Activated T-helper 1 cell treated with Interleukin-2 at 50 U/mL for 16 hours (primary cell): Measurements from ENCODE around the gene CDK11A.
"Not testable (repeated sequence)": the region's sequence is repeated elsewhere in the genome, so short reads cannot be mapped to it uniquely, and the experiment has no call there.

Experiments used
- DNase-seq: peaks from one replicate; pipeline ENCODE4 v3.0.0-alpha.2; 2020; ENCODE audit warnings: low read depth

CDK11A gene

DNA sequence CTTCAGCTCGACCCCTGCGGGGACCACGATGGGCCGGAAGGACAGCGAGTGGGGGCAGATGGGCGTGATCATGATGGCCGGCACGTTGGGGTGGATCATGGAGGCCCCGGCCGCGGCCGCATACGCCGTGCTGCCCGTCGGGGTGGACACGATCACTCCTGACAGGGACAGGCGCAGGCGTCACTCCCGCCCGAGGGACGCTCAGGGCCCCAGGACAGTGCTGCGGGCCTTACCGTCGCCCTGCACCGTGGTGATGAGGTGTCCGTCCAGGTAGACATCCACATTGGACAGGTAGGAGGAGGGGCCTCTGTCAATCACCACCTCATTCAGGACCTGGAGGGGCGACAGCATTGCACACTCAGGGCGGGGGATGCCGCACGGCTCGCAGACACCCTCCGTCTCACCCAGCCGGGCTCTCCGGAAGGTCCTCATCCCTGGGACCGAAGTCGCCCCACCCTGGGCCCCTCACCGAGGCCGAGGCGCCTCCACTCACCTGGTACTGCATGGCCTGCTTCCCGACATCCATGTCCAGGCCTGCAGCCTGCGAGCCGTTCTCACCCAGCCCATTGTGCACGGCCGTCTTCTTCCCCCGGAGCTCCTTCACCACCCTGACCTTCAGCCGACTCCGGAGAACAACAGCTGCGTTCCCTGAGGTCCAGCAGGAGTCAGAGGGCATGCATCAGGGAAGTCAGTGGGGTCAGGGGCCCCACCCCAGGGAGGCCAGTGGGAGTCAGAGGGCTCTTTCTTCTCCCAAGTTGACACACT, 30.1 kb upstream of the CDK11A start:
- no peak for DNase-seq

GRCh38 chr1:1753607-1754005, 29.4 kb upstream of the CDK11A start:
- no peak for DNase-seq

- DNase-seq: no peak
Measured at GRCh38 chr1:1752636-1753606, 28.8 kb upstream of the CDK11A start.

GRCh38 chr1:1752190-1752589, 28.0 kb upstream of the CDK11A start:
- no peak for DNase-seq

DNA sequence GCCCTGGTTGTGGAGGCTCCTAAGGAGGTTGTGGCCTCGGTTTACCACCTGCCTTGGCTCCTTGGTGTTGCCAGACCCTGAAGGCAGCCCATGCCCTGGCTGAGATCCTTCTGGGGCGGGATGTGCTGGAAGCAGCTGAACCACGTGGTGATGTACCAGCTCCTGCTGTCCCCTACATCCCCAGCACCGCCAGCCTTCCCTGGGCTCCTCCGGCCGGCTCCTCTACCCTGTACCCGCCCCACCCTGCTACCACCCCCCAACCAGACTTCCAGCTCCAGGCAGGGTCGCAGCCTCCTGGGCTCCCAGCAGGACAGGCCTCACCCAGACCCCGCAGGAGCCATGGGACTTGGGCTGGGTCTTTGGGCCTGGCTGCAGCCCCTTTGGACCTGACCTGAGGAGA, 25.8 kb upstream of the CDK11A start:
- not testable (repeated sequence) for DNase-seq

DNA sequence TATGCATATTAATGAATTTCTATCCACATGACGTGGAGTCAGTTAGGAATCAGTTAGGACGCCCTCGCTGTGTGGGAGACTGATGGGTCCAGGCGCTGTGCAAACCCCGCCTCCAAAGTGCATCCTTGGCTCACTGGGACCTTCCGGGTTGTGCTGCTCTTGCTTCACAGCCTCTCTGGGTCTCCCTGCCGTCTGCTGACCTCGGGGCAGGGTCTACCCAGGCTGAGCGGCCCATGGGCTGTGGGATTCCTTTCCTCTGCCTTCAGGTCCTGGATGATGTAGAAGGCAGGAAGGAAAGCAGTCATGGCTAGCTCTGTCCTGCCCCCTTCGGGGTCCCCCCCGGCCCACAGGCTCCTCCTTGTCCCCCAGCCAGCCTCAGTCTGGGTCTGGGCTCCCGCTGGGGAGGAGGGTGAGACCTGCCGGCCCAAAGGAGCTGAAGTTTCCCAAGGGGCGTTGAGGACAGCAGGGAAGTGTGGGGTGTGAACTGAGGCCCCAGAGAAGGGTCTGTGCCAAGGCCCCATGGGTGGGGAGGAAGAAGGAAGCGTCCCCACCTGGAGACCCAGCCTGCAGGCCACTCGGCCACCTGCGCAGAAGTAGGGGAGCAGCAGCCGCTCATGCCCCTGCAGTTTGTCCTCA, 24.6 kb upstream of the CDK11A start:
- no peak for DNase-seq

DNA sequence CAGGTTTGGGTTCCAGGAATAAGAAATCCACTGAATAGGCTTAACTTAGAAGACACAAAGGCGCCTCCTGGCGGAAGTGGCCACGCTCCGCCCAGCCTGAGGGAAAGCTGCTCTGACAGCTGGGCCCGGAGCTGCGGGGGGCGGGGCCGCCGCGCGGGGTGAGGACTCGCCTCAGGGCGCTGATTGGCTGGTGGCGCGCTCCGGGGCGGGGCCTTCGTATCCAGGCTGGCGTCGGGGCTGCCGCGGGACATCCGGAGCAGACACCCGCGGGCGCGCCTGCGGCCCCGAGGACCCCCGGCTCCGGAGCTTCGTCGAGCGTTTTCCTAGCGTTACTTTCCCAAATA, 22.4 kb upstream of the CDK11A start:
- DNase-seq: not testable (repeated sequence)

DNA sequence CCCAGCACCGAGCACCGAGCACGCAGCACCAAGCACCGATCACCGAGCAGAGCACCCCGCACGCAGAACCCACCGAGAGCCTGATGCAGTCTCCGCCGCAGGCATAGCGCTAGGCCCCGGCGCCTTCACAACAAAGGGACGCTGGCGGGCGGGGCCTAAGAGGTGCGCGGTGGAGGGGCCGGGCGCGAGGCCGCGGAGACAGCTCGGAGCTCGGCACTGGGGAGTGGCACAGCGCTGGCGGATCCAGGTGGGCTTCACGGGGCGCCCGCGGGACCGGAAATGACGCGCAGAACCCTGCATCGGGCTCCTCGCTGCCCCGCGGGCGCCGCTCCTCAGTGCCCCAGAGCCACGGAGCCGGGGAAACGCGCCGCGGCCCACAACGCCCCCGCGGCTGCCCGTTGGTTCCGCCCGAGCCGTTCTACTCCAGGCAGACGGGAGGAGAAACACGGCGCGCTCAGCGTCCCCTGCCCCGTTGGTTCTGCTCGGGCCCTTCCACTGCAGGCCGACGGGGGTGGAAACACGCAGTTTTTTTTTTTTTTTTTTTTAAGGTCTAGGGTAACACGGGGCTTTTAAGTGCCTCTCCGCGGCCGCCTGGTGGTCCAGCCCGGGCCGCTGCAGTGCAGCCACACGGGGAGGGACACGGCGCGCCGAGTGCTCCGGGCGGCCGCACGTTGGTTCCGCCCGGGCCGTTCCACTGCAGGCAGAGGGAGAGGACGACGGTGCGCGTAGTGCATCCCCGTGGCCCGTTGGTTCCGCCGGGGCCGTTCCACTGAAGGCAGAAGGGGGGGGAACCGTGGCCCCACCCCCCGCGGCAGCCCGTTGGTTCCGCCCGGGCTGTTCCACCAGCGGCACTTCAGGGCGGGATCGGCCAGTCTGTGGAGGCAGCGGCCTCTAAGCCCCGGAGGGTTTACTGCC, 21.8 kb upstream of the CDK11A start:
- peak; percentile 75 for DNase-seq

- not testable (repeated sequence) for DNase-seq
Measured at GRCh38 chr1:1742529-1742928, 18.4 kb upstream of the CDK11A start.

- DNase-seq: not testable (repeated sequence)
Measured at GRCh38 chr1:1741013-1741412, 16.9 kb upstream of the CDK11A start.

GRCh38 chr1:1738799-1739337, 14.7 kb upstream of the CDK11A start:
- not testable (repeated sequence) for DNase-seq

- DNase-seq: not testable (repeated sequence)
Measured at GRCh38 chr1:1737675-1738590, 13.8 kb upstream of the CDK11A start.

DNA sequence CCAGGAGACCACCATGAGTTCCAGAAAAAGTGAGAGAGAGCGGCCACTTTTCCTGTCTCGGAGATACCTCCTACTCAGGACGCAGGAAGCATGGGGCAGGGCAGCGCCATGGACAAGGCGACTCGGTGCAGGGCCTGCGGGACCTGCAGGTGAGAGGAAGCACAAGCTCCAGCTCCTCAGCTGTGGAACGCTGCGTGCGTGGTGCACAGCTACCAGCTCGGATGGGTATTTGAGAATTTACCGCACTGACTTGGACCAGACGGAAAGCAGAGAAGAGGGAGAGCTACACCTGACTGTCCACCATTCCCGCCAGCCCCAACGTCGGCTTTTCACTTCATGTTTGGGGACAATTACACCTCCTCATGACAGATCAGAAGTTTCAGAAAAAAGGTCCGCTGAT, 8.2 kb upstream of the CDK11A start:
- DNase-seq: no peak

- no peak for DNase-seq
Measured at GRCh38 chr1:1730870-1731269, 6.7 kb upstream of the CDK11A start.

GRCh38 chr1:1730230-1730629, 6.1 kb upstream of the CDK11A start:
- not testable (repeated sequence) for DNase-seq

DNA sequence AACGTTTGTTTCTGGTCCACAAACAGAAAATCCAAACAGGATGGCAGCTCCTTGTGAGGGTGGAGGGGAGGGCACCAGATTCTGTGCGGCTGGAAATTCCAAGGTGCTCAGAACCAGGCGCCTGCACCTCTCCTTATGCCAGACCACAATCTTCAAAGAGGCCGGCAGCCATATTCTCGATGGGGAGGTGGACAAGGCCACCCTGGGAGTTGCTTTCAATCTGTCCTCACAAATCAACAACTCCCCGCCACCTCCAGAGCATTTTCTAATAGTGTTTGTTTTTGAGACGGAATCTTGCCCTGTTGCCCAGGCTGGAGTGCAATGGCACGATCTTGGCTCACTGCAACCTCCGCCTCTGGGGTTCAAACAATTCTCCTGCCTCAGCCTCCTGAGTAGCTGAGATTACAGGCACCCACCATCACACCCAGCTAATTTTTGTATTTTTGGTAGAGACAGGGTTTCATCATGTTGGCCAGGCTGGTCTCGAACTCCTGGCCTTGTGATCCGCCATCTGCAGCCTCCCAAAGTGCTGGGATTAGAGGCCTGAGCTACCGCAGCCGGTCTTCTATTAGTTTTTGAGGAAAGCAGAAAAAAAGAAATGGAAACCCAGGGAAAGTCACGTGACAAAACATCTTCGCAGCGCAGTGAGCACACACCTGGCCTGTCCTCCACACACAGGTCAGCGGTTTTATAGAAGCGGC, 5.1 kb upstream of the CDK11A start:
- DNase-seq: not testable (repeated sequence)

DNA sequence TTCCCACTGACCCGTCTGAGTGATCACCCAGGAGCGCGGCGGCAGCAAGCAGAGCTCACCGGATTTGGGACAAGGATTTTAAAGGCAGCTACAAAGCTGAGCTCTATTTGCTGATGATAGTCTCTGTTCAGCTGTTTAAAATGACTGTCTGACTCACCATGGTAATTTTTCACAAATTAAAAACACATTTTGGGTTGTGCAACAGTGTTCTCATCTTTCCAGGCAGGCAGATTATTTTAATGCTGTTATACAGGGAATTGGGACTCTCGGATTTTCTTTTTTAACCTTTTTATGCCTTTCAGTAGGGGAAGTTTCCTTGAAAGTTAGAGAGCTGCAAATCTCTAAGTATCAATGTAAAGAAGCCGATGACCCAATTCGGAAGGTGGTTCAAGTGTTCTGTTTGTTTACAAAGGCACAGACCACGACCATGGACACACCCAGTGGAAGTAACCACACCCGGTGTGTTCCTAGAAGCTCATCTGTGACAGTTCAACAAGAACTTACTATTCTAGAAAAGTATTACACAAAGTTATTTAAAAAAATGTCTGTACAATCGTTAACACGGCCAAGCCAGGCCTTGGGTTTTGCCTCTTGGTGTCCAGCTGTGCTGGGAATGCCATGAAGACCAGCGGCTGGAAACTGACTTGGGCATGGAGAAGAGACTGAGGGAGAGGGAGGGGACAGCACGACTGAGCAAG, 4.3 kb upstream of the CDK11A start:
- peak; percentile 30 for DNase-seq

GRCh38 chr1:1727131-1727651, 3.0 kb upstream of the CDK11A start:
- not testable (repeated sequence) for DNase-seq

GRCh38 chr1:1726088-1726487, 1.9 kb upstream of the CDK11A start:
- DNase-seq: not testable (repeated sequence)
